Measurements from ENCODE around the gene GGT6.

The GGT6 gene

DNA sequence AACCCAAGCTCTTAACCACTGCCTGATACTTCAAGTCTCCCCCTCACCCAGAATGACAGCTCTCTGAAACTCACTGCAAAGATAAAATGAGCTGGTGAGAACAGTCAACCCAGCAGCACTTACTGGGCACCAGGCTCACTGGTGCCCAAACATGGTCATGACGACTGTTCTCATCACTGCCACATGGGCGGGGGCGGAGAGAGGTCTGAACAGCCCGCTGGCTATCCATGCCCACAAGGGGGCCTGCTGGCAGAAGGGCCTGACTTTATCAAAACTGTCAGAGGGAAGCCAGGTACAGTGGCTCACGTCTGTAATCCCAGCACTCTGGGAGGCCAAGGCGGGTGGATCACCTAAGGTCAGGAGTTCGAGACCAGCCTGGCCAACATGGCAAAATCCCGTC is 9.2 kb downstream of the GGT6 start:
- no peak for DNase-seq (ENCODE audit: low read depth in 2 of 2)

DNA sequence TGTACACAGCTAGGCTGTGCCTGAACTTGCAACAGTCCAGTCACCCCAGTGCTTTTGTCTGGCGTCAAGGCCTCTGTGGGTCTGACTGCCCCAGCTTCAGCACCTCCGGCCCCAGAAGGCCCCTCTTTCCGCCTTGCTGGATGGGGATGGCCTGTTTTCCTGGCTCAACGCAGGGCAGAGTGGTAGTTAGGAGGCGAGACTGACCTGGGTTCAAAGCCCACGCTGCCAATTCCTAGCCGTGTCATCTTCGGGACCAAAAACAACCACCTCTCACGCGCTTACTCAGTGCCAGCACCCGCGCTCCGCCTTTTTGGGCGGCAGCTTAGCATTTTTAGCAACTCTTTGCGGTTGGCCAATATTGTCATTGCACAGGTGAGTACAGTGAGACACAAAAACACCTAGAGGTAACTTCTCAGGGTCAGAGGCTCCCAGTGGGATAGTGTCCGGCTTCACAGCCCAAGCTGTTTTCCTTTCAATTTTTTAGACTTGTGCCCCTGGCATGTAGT is 9.8 kb downstream of the GGT6 start:
- DNase-seq (ENCODE audit: low read depth in 2 of 2), result no peak

DNA sequence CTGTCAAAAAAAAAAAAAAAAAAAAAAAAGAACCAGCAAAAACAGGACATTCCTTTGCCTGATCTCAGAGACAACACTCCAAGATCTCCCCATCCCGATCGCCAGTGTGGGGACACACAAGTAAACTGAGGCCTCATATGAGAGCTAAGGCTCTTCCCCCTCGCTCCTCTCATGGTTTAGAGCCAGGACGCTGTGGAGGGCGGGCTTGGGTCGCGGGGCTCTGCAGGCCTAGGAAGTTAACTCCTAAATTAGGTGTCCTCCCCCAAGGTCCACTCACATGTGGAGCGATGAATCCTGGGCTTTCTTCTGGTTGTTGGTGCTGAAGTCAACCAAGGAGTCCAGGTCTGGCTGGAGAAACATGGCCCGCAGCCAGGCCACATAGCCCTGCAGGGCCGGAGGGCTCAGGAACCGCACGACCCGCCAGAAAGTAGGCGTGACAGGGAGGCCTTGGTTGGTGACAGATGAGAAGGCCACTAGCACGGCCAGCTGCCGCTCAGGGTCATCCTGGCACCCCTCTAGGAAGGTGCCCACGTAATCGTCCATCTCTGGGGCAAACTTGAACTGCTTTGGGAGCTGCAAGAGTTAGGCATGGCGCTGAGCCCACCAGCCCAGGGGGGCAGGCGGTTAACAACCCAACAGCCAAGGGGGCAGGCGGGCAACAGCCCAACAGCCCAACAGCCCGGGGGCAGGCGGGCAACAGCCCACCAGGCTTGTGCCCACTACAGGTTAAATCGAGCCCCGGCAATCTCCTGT is 10.4 kb downstream of the GGT6 start:
- no peak for DNase-seq (ENCODE audit: low read depth in 2 of 2)

DNA sequence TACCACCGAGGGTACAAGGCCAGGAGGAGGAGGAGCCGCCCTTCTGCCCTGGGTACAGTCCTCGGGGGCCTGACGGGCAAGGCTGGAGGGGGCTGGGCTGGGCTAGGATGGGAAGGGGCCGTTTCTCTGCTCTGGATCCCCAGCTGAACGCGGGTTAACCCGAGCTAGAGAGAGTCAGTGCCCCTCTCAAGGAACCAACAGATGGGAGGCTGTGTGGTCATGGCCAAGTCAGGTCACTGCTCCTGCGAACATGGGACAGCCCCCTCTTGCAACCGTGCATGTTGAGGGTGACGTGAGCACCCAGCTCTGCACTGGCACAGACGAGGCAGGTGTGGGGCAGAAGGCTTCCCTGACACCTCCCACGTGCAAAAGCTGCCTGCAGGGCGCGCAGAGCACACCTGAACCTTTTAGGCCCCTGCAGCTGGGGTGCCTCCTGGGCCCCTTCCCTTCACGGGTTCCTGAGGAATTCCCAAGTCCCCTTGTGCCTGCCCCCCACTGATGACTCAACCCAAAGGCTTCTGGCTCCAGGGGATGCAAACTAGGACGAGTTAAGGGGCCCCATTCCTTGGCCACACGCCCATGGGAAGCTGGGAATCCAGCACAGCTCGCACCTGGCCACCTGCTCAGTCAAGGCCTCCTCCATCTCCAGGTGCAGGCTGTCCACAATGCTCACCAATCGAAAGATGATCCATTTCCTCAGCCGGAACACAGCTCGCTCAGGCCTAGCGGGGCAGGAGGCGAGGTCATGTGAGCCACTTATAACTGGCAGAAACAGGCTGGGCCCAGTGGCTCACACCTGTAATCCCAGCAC is 11.5 kb downstream of the GGT6 start:
- DNase-seq (ENCODE audit: low read depth in 2 of 2), result no peak

DNA sequence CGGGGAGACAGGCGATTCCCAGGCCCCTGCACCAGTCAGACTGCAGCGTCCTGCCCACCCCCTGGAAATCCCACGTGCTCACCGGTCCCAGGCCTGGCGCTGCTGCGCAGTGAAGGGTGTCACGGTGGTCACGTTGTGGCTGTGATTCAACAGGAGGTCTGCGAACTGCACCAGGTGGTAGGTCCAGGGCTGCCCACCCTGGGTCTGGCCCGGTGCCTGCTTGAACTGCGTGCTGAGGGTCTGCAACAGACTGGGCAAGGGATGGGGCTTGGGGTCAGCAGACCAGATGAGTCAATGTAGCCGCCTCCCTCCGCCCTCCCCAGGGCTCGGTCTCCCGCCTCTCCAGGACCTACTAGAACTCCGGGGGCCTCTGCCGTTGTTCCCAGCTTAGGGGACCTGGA is 12.3 kb downstream of the GGT6 start:
- DNase-seq (ENCODE audit: low read depth in 2 of 2), result no peak

DNA sequence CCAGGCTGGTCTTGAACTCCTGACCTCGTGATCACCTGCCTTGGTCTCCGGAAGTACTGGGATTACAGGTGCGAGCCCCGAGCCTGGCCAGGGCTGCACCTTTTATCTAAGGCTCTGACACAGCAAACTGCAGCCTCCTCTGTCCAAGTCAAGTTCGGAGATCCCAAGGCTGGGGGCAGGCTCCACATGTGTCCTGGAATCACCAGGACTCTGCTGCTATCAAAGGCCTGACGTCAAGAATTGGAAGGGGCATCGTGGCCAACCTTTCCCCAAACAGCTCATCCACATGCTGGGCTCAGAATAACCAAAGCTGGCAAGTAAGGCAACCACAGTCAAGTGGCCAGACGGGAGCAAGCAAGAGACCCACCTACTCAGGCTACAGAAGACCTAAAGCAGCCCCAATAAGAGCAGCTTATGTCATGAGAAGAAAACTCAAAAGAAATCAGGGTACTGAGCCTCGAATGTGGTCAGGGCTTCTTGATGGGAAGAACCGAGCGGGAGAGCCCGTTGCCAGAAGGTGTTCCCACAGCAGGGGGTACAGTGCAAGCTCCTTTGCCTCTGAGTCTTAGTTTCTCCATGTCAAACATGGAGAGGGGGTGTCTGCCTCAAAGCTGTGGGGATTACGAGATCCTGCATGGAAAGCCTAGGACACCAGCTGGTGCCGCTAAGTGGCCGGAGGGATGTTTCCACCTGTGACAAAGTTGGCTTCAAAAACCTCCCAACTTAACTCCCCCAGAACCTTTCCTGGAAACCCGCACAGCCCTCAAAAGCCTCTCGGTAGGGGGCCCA is 13.1 kb downstream of the GGT6 start:
- no peak for DNase-seq (ENCODE audit: low read depth in 2 of 2)

DNA sequence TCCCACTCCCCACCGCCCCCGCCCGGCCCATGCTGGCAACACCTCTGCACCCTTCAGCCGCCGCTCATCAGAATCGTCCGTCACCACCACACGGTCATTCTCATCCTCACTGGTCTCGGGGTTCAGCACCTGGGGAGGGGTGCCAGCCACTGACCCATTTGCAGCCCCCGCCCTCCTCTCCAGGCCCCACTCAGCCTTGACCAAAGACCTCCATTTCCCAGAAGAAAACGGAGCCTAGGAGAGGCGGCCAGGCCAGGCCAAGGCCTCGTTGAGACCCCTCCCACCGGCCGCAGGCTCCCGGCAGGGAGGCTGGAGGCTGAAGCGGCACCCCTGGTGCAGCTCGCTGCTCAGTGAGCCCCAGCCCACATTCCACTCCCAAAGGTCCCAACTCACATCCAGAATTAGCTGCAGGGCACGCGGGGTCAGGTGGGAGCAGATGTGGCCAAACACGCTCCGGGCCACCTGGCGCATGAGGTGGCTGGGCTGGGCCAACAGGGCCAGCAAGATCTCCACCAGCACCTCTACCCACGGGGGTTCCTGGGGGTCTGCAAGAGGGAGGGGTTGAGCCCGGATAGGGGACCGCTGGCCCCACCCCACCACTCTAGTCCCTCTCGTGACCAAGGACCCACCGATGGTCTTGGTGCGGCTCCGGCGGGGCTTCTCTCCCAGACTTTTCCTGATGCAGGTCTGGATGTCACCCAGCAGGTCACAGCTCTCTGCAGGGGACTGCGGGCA is 15.0 kb downstream of the GGT6 start:
- DNase-seq (ENCODE audit: low read depth in 2 of 2), result no peak

DNA sequence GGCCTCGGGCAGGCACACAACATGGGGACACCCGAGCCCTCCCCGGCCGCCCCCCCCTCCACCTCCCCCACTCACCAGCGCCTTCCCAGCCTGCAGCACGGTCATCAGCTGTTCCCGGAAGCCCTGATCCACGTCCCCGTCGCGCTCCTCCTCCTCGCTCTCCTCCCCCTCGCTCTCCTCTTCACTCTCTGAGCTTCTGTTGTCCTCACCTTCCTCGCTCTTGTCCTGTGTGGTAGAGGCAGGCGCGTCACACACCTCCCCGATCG is 15.5 kb downstream of the GGT6 start:
- no peak for DNase-seq (ENCODE audit: low read depth in 2 of 2)

DNA sequence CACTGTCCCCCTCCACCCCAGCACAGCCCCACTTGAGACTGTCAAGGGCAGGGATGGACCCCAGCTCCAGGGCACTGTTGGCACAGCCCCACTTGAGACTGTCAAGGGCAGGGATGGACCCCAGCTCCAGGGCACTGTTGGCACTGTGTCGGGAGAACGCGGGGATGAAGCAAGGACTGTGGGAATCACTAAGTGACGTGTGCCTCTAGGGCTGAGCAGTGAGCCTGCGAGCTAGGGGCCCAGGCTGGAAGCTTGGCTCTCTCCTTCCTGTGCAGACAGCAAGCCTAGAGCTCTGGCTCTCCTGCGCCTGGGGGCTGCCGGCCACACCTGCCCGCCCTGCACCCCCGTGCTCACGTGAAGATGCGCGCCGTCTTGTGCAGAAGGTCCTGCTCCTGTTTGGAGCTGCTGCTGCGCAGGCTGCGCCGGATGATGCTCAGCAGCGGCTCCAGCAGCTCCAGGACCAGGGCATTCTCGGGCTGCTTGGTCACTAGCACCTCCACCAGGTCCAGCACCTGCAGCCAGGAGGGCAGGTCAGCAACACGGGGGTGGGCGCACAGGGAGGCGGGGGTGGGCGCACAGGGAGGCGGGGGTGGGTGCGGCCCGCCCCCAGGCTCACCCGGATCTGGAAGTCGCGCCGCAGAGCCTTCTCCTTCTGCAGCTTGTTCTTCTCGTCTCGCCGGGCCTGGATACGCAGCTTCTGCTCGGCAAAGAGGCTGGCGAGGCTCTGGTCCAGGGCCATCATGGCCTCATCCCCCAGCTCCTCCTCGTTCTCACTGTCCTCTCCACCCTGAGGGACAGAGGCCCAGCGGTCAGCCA is 16.0 kb downstream of the GGT6 start:
- no peak for DNase-seq (ENCODE audit: low read depth in 2 of 2)

- no peak for DNase-seq (ENCODE audit: low read depth in 2 of 2)
These were observed 16.8 kb downstream of the GGT6 start for GRCh38 chr17:4543557-4544026.

GRCh38 chr17:4542726-4543191 is 17.6 kb downstream of the GGT6 start:
- DNase-seq (ENCODE audit: low read depth in 2 of 2), result no peak

DNA sequence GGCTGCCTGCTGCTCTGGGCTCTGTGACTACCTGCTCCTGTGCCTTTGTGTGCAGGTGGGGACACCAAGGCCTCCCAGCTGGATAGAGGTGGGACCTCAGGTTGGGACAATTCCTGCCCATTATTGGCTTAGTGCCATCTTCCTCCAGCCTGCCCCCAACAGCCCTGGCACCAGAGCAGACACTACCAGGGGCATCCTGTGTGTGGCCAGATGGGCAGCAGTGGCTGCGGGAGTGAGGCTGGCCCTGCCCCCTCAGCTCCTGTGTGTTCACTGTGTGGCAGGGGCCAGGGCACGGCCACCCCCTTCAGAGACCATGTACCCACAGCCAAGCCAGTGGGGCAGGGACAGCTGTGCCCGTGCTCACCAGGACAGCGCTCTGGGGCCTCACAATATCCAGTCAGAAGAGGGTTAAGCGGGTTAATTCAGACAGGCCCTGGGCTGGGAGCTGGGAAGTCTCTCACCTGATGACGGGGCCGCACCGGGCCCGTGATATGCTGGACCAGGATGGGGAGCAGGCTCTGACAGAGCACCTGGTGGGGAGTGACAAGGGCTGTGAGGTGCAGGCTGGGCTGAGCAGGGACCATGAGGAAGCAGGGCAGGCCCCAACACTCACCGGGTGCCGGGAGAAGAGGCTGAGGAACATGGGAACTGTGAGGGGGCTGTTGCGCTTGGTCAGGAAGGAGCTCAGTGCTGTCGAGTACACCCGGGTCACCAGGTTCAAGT is 18.2 kb downstream of the GGT6 start:
- DNase-seq (ENCODE audit: low read depth in 2 of 2), result no peak

DNA sequence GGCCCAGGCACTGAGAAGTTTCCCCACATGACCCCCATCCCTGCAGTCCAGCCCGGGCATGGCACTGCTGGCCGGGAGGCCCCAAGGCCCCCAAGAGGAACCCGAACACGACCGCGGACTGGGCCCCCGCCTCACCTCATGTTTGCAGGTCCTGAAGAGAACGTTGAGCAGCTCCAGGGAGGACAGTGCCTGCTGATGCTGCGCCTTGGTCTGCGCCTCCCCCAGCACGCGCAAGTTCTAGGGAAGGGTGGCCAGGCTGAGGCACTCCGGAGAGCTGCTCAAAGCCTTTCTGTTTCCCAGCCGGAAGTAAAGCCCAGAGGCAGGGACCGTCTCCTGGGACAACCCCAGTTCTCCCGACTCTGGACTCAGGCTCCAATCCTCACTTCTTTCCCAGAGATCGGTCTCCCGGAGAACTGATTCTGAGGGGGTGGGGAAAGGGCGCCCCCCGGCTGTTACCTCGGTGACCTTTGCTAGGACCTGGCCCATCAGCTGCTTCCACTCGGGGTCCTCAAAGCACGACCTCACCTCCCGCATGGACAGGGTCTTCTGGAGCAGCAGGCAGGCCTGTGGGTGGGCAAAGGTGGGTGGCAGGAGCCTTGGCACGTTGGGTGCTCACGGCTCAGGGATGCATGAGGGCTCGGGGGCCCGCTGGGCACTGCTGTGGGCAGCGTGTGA is 18.9 kb downstream of the GGT6 start:
- DNase-seq (ENCODE audit: low read depth in 2 of 2), result no peak

DNA sequence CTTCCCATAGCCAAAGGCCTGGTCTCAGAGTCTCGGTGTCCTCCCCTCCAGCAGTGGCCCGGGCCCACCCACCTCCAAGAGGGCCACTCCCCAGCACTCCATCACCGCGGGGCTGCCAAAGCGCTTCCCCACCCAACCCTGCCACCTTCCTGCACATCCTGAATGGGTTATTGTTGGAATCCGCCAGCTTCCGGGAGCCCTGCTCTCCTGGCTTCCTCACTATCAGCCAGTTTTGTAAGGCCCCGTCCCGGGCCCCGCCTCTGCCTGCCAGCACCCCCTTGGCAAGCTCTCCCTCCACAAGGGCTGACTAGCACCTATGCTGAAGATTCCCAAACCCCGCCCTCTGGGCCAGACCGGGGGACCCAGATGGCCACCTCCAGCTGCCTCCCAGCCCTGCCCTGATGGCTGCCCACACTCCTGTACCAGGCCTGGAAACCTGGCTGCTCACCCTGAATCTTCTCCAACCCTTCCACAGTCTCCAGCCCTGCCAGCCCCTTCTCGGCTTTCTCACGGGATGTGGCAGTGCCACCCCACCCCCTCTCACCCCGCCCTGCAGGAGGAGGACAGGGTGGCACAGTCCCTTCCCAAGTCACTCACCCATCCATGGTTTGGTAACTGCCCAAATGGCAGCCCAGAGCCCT is 19.6 kb downstream of the GGT6 start:
- no peak for DNase-seq (ENCODE audit: low read depth in 2 of 2)

DNA sequence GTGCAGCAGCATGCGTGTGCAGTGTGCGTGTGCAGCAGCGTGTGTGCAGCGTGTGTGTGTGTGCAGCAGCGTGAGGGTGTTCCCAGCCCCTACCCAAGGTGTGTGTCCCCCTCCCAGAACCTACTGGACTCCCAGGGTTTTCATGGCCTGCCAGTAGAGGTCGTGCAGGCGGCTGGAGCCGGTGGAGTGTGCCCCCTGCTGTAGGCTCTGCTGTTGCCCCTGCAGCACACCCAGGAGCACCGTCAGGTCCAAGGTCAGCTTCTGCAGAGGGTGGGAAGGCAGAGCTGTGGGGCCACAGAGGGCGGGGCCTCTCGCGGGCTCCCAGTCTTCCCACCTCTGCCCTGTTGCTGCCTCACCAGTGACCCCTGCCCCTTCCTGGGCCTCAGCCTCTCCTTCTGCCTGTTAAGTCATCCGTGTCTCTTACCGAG is 20.1 kb downstream of the GGT6 start:
- DNase-seq (ENCODE audit: low read depth in 2 of 2), result no peak

- DNase-seq (ENCODE audit: low read depth in 2 of 2), result no peak
These were observed 20.7 kb downstream of the GGT6 start for GRCh38 chr17:4539576-4540223.

- DNase-seq (ENCODE audit: low read depth in 2 of 2), result no peak
These were observed 21.4 kb downstream of the GGT6 start for GRCh38 chr17:4539025-4539424.

GRCh38 chr17:4538236-4539002 is 22.0 kb downstream of the GGT6 start:
- no peak for DNase-seq (ENCODE audit: low read depth in 2 of 2)

All from stimulated activated CD4-positive, alpha-beta T cell treated with anti-CD3 and anti-CD28 coated beads, Interleukin-1b, Interleukin-23, amount 100 ng/mL, for 4 hours (primary cell).